MM.1S (cell line): Measurements from ENCODE around the gene NDUFAF3.

Experiments used
- DNase-seq: peaks from one replicate; pipeline ENCODE4 v3.0.0-alpha.2; 2015
- H2AFZ ChIP-seq: fragments of 300-600 bp; sonication (generic); 2 replicates; pipeline ENCODE4 v1.6.0; 2016; ENCODE audit warnings: antibody characterized with exemption, low read length
- H3F3A ChIP-seq: fragments of 300-600 bp; sonication (generic); 2 replicates; pipeline ENCODE4 v1.6.1; 2016; ENCODE audit warnings: mild to moderate bottlenecking, antibody characterized with exemption, low read length, moderate library complexity, mixed read lengths; ENCODE audit not compliant: insufficient read depth
- H3K27ac ChIP-seq: fragments of 300-600 bp; sonication (generic); 2 replicates; pipeline ENCODE4 v1.5.1; 2016; ENCODE audit warnings: mild to moderate bottlenecking, low read length
- H3K27me3 ChIP-seq: fragments of 300-600 bp; sonication (generic); replicated peaks from 2 replicates; pipeline ENCODE4 v1.6.0; 2016; ENCODE audit warnings: low read length; ENCODE audit not compliant: insufficient read depth
- H3K36me3 ChIP-seq: fragments of 300-600 bp; sonication (generic); replicated peaks from 2 replicates; pipeline ENCODE4 v1.6.1; 2016; ENCODE audit warnings: mild to moderate bottlenecking, low read length, mixed read lengths; ENCODE audit not compliant: insufficient read depth
- H3K4me1 ChIP-seq: fragments of 300-600 bp; sonication (generic); 2 replicates; pipeline ENCODE4 v1.6.1; 2016; ENCODE audit warnings: low read length, mixed read lengths
- H3K4me2 ChIP-seq: fragments of 300-600 bp; sonication (generic); 2 replicates; pipeline ENCODE4 v1.6.0; 2016; ENCODE audit warnings: low read depth, low read length
- H3K4me3 ChIP-seq: fragments of 300-600 bp; sonication (generic); 2 replicates; pipeline ENCODE4 v1.5.1; 2016; ENCODE audit warnings: low read length, mixed read lengths
- H3K79me2 ChIP-seq: fragments of 300-600 bp; sonication (generic); 2 replicates; pipeline ENCODE4 v1.6.1; 2016; ENCODE audit warnings: mixed run types, low read length, mixed read lengths
- H3K9ac ChIP-seq: fragments of 300-600 bp; sonication (generic); 2 replicates; pipeline ENCODE4 v1.6.1; 2016; ENCODE audit warnings: low read length, mixed read lengths
- H3K9me2 ChIP-seq: fragments of 300-600 bp; sonication (generic); replicated peaks from 2 replicates; pipeline ENCODE4 v1.6.1; 2016; ENCODE audit warnings: mild to moderate bottlenecking, low read length, mixed read lengths; ENCODE audit not compliant: insufficient read depth
- H3K9me3 ChIP-seq: fragments of 300-600 bp; sonication (generic); replicated peaks from 2 replicates; pipeline ENCODE4 v1.6.1; 2016; ENCODE audit warnings: mild to moderate bottlenecking, low read length, mixed read lengths; ENCODE audit not compliant: insufficient read depth
- H4K20me1 ChIP-seq: fragments of 300-600 bp; sonication (generic); 2 replicates; pipeline ENCODE4 v1.6.1; 2016; ENCODE audit warnings: mild to moderate bottlenecking, low read length, moderate library complexity, mixed read lengths; ENCODE audit not compliant: insufficient read depth
- CTCF ChIP-seq: fragments of 300-600 bp; sonication (generic); IDR thresholded peaks from 2 replicates; pipeline ENCODE4 v1.5.1; 2016; ENCODE audit warnings: antibody characterized with exemption, low read length, mixed read lengths
- EZH2 ChIP-seq: fragments of 300-600 bp; sonication (generic); optimal IDR thresholded peaks from 2 replicates; pipeline ENCODE3; 2017; ENCODE audit warnings: low read depth, mild to moderate bottlenecking, antibody characterized with exemption, low read length, mixed read lengths
- EZH2phosphoT487 ChIP-seq: fragments of 300-600 bp; sonication (generic); IDR thresholded peaks from 2 replicates; pipeline ENCODE4 v1.6.1; 2018; ENCODE audit warnings: antibody characterized with exemption, low read length

The NDUFAF3 gene

GRCh38 chr3:48980295-48980694, 41.6 kb upstream of the NDUFAF3 start:
- Histone ChIP-seq H3K27ac (no peak overlapping the region), H3K9ac (no peak overlapping the region), H3K9me2 (no peaks in the 10 kb centered on the region), H3K27me3 (no peaks in the 10 kb centered on the region), H3K9me3 (no peaks in the 10 kb centered on the region), H3K4me2 (no peak overlapping the region), H3K4me1 (no peaks in the 10 kb centered on the region), H3K4me3 (no peak overlapping the region), H4K20me1 (no peaks in the 10 kb centered on the region), H3K36me3 (peaks cover 4% of the 10 kb centered on the region), H3K79me2 (no peaks in the 10 kb centered on the region; the same call in 1 of the 2 replicates), H3F3A (no peaks in the 10 kb centered on the region), H2AFZ (no peak overlapping the region)
- TF ChIP-seq EZH2 (no peak), EZH2phosphoT487 (no peak), CTCF (no peak)
- no peak for DNase-seq

- Histone ChIP-seq H3K79me2 (no peaks in the 10 kb centered on the region; the same call in 1 of the 2 replicates), H3K4me3 (no peak overlapping the region)
- no peak for DNase-seq
These were observed 39.9 kb upstream of the NDUFAF3 start for GRCh38 chr3:48982016-48982415.

GRCh38 chr3:48982686-48983085, 39.2 kb upstream of the NDUFAF3 start:
- no peaks in the 10 kb centered on the region for H4K20me1 ChIP-seq
- H3K27ac ChIP-seq, result no peak overlapping the region
- no peaks in the 10 kb centered on the region for H3F3A ChIP-seq
- H3K4me3 ChIP-seq, result no peak overlapping the region
- DNase-seq, result no peak
- H3K9me3 ChIP-seq, result no peaks in the 10 kb centered on the region
- H3K9me2 ChIP-seq, result no peaks in the 10 kb centered on the region
- no peaks in the 10 kb centered on the region for H3K4me1 ChIP-seq
- H3K9ac ChIP-seq, result no peak overlapping the region
- TF ChIP-seq EZH2 (no peak), EZH2phosphoT487 (no peak), CTCF (no peak)
- no peaks in the 10 kb centered on the region; the same call in 1 of the 2 replicates for H3K79me2 ChIP-seq
- H3K36me3 ChIP-seq, result peaks cover 4% of the 10 kb centered on the region
- H2AFZ ChIP-seq, result no peak overlapping the region
- no peaks in the 10 kb centered on the region for H3K27me3 ChIP-seq
- no peak overlapping the region for H3K4me2 ChIP-seq

More at GRCh38 chr3:48982016-48982415, 39.9 kb upstream of the NDUFAF3 start:
- Histone ChIP-seq H3F3A (no peaks in the 10 kb centered on the region), H2AFZ (no peak overlapping the region), H3K36me3 (peaks cover 4% of the 10 kb centered on the region), H3K9me3 (no peaks in the 10 kb centered on the region), H3K4me1 (no peaks in the 10 kb centered on the region), H3K9ac (no peak overlapping the region), H3K9me2 (no peaks in the 10 kb centered on the region), H3K27me3 (no peaks in the 10 kb centered on the region), H3K4me2 (no peak overlapping the region), H4K20me1 (no peaks in the 10 kb centered on the region), H3K27ac (no peak overlapping the region)
- TF ChIP-seq EZH2phosphoT487 (no peak), EZH2 (no peak), CTCF (no peak)
